Measurements from ENCODE around the gene LRRC10B.

LRRC10B gene

DNA sequence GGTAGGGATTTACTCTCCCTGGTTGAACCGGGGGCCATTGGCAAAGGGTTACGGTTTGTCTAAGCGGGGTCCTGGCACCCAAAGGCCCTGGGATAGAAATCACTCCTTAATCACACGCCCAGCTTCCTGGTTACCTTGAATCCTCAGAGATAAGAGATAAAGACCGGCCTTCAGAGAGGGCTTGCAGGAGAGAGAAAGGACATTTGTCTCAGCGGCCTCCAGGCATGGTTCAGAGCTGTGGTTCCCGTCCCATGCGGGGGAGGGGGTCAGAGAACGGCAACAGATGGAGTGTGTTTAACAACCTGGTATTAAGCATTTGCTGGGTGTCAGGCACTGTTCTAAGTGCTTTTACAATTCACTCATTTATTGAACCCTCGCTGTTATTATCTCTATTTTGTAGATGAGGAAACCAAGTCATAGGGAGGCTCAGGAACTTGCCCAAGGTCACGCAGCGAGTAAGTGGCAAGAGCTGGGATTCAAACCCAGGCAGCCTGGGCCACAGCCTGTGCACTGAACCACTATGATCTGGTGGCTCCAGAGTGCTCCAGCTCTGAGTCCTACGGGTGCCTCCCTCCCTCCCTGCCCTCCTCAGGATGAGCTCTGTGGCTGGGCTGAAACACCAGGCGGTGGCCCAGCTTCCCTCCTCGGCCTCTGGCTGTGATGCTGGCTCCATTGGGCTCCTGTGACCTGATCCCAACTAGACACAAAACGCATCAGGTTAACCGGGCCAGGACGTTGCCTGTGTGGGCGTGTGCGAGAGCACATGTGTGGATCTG, 18.6 kb downstream of the LRRC10B start:
- no peak overlapping the region for H3K4me2 ChIP-seq
- H3K9ac ChIP-seq: no peak overlapping the region
- no peak for TF ChIP-seq CTCF (conservative IDR thresholded peaks at IDR 0.05; ENCODE audit: low read depth, low read length)
- no peaks in the 10 kb centered on the region for H3K79me2 ChIP-seq (ENCODE audit: insufficient read depth, low read depth)
- no peaks in the 10 kb centered on the region for H3K36me3 ChIP-seq (ENCODE audit: insufficient read depth)
- H4K20me1 ChIP-seq (ENCODE audit: insufficient read depth): no peaks in the 10 kb centered on the region
- H2AFZ ChIP-seq (ENCODE audit: low read depth): no peak overlapping the region
- peaks cover 93% of the 10 kb centered on the region for H3K27me3 ChIP-seq (ENCODE audit: insufficient read depth, low read depth)
- H3K4me1 ChIP-seq (ENCODE audit: low read depth, poor library complexity, severe bottlenecking): no peaks in the 10 kb centered on the region
- no peak overlapping the region for H3K4me3 ChIP-seq (IDR thresholded peaks at IDR 0.05; ENCODE audit: insufficient read depth, low read depth, low read length)
- no peak overlapping the region for H3K27ac ChIP-seq

GRCh38 chr11:61528114-61528513, 19.6 kb downstream of the LRRC10B start:
- no peak for TF ChIP-seq CTCF (conservative IDR thresholded peaks at IDR 0.05; ENCODE audit: low read depth, low read length)
- H3K27me3 ChIP-seq (ENCODE audit: insufficient read depth, low read depth): peaks cover 92% of the 10 kb centered on the region
- H3K36me3 ChIP-seq (ENCODE audit: insufficient read depth): no peaks in the 10 kb centered on the region
- H3K4me3 ChIP-seq (IDR thresholded peaks at IDR 0.05; ENCODE audit: insufficient read depth, low read depth, low read length): no peak overlapping the region
- no peaks in the 10 kb centered on the region for H3K4me1 ChIP-seq (ENCODE audit: low read depth, poor library complexity, severe bottlenecking)
- no peak overlapping the region for H3K9ac ChIP-seq
- H3K27ac ChIP-seq: no peak overlapping the region
- H2AFZ ChIP-seq (ENCODE audit: low read depth): no peak overlapping the region
- no peaks in the 10 kb centered on the region for H4K20me1 ChIP-seq (ENCODE audit: insufficient read depth)
- no peak overlapping the region for H3K4me2 ChIP-seq
- H3K79me2 ChIP-seq (ENCODE audit: insufficient read depth, low read depth): no peaks in the 10 kb centered on the region

GRCh38 chr11:61529537-61530225, 21.1 kb downstream of the LRRC10B start:
- H4K20me1 ChIP-seq (ENCODE audit: insufficient read depth): no peaks in the 10 kb centered on the region
- no peak for TF ChIP-seq CTCF (conservative IDR thresholded peaks at IDR 0.05; ENCODE audit: low read depth, low read length)
- H2AFZ ChIP-seq (ENCODE audit: low read depth): no peak overlapping the region
- no peaks in the 10 kb centered on the region for H3K36me3 ChIP-seq (ENCODE audit: insufficient read depth)
- H3K4me2 ChIP-seq: no peak overlapping the region
- peaks cover 91% of the 10 kb centered on the region for H3K27me3 ChIP-seq (ENCODE audit: insufficient read depth, low read depth)
- no peak overlapping the region for H3K4me3 ChIP-seq (IDR thresholded peaks at IDR 0.05; ENCODE audit: insufficient read depth, low read depth, low read length)
- H3K4me1 ChIP-seq (ENCODE audit: low read depth, poor library complexity, severe bottlenecking): no peaks in the 10 kb centered on the region
- no peak overlapping the region for H3K9ac ChIP-seq
- H3K27ac ChIP-seq: no peak overlapping the region
- H3K79me2 ChIP-seq (ENCODE audit: insufficient read depth, low read depth): no peaks in the 10 kb centered on the region

- Histone ChIP-seq H3K9ac (no peak overlapping the region), H3K4me3 (IDR thresholded peaks at IDR 0.05; ENCODE audit: insufficient read depth, low read depth, low read length) (no peak overlapping the region), H2AFZ (ENCODE audit: low read depth) (no peak overlapping the region), H3K27me3 (ENCODE audit: insufficient read depth, low read depth) (peaks cover 89% of the 10 kb centered on the region), H3K4me1 (ENCODE audit: low read depth, poor library complexity, severe bottlenecking) (no peaks in the 10 kb centered on the region), H3K36me3 (ENCODE audit: insufficient read depth) (no peaks in the 10 kb centered on the region), H3K4me2 (no peak overlapping the region), H3K27ac (no peak overlapping the region), H4K20me1 (ENCODE audit: insufficient read depth) (no peaks in the 10 kb centered on the region), H3K79me2 (ENCODE audit: insufficient read depth, low read depth) (no peaks in the 10 kb centered on the region)
- TF ChIP-seq CTCF (conservative IDR thresholded peaks at IDR 0.05; ENCODE audit: low read depth, low read length): no peak
Observed at GRCh38 chr11:61531044-61531443, 22.5 kb downstream of the LRRC10B start.
